Esophagus muscularis mucosa (tissue), 3 donors: ENCODE results near the gene PTPRN2.

Source experiments
- POLR2A ChIP-seq: fragments of 450-650 bp; IDR thresholded peaks from one replicate; pipeline ENCODE4 v1.6.1; 2017; ENCODE audit warnings: antibody characterized with exemption, moderate library complexity, mild to moderate bottlenecking, low read depth
- POLR2AphosphoS5 ChIP-seq, 2 donors: sonication (generic); formaldehyde crosslinking; IDR thresholded peaks; one replicate each; pipeline ENCODE4 v1.6.1; 2017; ENCODE audit warnings: antibody characterized with exemption in 2 of 2
- TF ChIP-seq, protein P1 (sequence below), 3 experiments: fragments of 200-600 bp in 2 of 3; fragments of 450-650 bp in 1 of 3; sonication (generic) in 2 of 3; IDR thresholded peaks; one replicate each; pipeline ENCODE4 v1.5.1; 2017 to 2019; ENCODE audit warnings: antibody characterized with exemption in 3 of 3, mild to moderate bottlenecking in 2 of 3, moderate library complexity in 1 of 3

DNA sequence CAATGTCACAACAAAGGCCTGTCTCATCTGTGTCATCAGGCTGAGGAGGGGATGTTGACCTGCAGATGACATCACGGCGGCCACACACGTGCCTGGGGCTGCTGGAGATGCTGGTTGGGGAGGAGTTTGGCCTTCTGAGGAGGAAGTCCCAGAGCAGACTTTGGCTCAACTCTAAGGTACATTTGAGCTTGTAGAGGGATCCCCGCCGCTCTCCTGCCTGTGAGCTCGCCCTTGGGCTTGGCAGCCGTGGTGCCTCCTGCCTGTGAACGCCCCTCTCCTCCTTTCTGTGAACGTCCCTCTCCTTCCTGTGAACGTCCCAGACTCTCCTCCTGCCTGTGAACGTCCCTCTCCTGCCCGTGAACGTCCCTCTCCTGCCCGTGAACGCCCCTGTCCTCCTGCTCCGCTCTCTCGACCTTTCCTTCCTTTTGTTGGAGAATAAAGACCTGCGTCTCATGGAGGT is 1074.4 kb downstream of the PTPRN2 start:
- TF ChIP-seq, protein P1, sequence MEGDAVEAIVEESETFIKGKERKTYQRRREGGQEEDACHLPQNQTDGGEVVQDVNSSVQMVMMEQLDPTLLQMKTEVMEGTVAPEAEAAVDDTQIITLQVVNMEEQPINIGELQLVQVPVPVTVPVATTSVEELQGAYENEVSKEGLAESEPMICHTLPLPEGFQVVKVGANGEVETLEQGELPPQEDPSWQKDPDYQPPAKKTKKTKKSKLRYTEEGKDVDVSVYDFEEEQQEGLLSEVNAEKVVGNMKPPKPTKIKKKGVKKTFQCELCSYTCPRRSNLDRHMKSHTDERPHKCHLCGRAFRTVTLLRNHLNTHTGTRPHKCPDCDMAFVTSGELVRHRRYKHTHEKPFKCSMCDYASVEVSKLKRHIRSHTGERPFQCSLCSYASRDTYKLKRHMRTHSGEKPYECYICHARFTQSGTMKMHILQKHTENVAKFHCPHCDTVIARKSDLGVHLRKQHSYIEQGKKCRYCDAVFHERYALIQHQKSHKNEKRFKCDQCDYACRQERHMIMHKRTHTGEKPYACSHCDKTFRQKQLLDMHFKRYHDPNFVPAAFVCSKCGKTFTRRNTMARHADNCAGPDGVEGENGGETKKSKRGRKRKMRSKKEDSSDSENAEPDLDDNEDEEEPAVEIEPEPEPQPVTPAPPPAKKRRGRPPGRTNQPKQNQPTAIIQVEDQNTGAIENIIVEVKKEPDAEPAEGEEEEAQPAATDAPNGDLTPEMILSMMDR (IDR thresholded peaks at IDR 0.05): no peak
- TF ChIP-seq POLR2A: no peak
- no peak for TF ChIP-seq POLR2AphosphoS5 (IDR thresholded peaks at IDR 0.05)
